Neural progenitor cell (in vitro differentiated cells): ENCODE data around the gene KIF26B. TPM values are rescaled to one million over a fixed set of nuclear protein-coding genes. Genes with fewer than 3 reads are reported as not detected.
"Not testable (repeated sequence)": the region's sequence is repeated elsewhere in the genome, so short reads cannot be mapped to it uniquely, and the experiment has no call there.

Source experiments
- DNase-seq: peaks from one replicate; pipeline ENCODE4 v3.0.0-alpha.2; 2016; ENCODE audit warnings: low spot score
- H2AFZ ChIP-seq: fragments of 200-600 bp; sonication (generic); replicated peaks from 2 replicates; pipeline ENCODE4 v1.6.1; 2016; ENCODE audit warnings: antibody characterized with exemption
- H3F3A ChIP-seq: fragments of 200-600 bp; sonication (generic); 2 replicates; pipeline ENCODE4 v1.6.1; 2016; ENCODE audit warnings: antibody characterized with exemption, low read depth
- H3K27ac ChIP-seq: fragments of 200-600 bp; sonication (generic); 2 replicates; pipeline ENCODE4 v1.5.1; 2016; ENCODE audit warnings: mild to moderate bottlenecking
- H3K27me3 ChIP-seq: fragments of 200-600 bp; sonication (generic); 2 replicates; pipeline ENCODE4 v1.6.1; 2016; ENCODE audit warnings: mild to moderate bottlenecking, moderate library complexity
- H3K36me3 ChIP-seq: fragments of 200-600 bp; sonication (generic); 2 replicates; pipeline ENCODE4 v1.5.1; 2016
- H3K4me1 ChIP-seq: fragments of 200-600 bp; sonication (generic); 2 replicates; pipeline ENCODE4 v1.6.1; 2016; ENCODE audit warnings: mixed run types
- H3K4me2 ChIP-seq: fragments of 200-600 bp; sonication (generic); 2 replicates; pipeline ENCODE4 v1.6.1; 2016
- H3K4me3 ChIP-seq: fragments of 200-600 bp; sonication (generic); 2 replicates; pipeline ENCODE4 v1.5.1; 2016
- H3K79me2 ChIP-seq: fragments of 200-600 bp; sonication (generic); 2 replicates; pipeline ENCODE4 v1.6.1; 2016; ENCODE audit warnings: low read depth
- H3K9ac ChIP-seq: fragments of 200-600 bp; sonication (generic); 2 replicates; pipeline ENCODE4 v1.6.1; 2016
- H3K9me3 ChIP-seq: fragments of 200-600 bp; sonication (generic); 2 replicates; pipeline ENCODE4 v1.5.1; 2016; ENCODE audit warnings: low read depth
- H4K20me1 ChIP-seq: fragments of 200-600 bp; sonication (generic); 2 replicates; pipeline ENCODE4 v1.6.1; 2016; ENCODE audit warnings: low read depth
- H3K27ac Mint-ChIP-seq: 3 replicates; pipeline ENCODE4 v1.8.0; 2021; ENCODE audit warnings: mixed read lengths
- H3K27me3 Mint-ChIP-seq: 2 replicates; pipeline ENCODE4 v1.8.0; 2022; ENCODE audit warnings: low read depth, mild to moderate bottlenecking, inconsistent platforms, moderate library complexity, mixed read lengths; ENCODE audit not compliant: insufficient read depth
- H3K36me3 Mint-ChIP-seq: 3 replicates; pipeline ENCODE4 v1.8.0; 2021; ENCODE audit warnings: mixed read lengths
- H3K4me1 Mint-ChIP-seq: 3 replicates; pipeline ENCODE4 v1.8.0; 2021; ENCODE audit warnings: mixed read lengths
- H3K4me3 Mint-ChIP-seq: 3 replicates; pipeline ENCODE4 v1.8.0; 2021; ENCODE audit warnings: mild to moderate bottlenecking, moderate library complexity, mixed read lengths
- H3K9me3 Mint-ChIP-seq: 3 replicates; pipeline ENCODE4 v1.8.0; 2020; ENCODE audit warnings: mixed read lengths
- CTCF ChIP-seq: fragments of 200-600 bp; sonication (generic); IDR thresholded peaks from 2 replicates; pipeline ENCODE4 v1.5.1; 2017; ENCODE audit warnings: antibody characterized with exemption, mild to moderate bottlenecking
- EZH2 ChIP-seq: fragments of 200-600 bp; sonication (generic); IDR thresholded peaks from 2 replicates; pipeline ENCODE4 v1.6.1; 2017; ENCODE audit warnings: antibody characterized with exemption, mild to moderate bottlenecking, moderate library complexity
- EZH2phosphoT487 ChIP-seq: fragments of 200-600 bp; sonication (generic); IDR thresholded peaks from 2 replicates; pipeline ENCODE4 v1.6.1; 2017; ENCODE audit warnings: antibody characterized with exemption
- total RNA-seq: library from RNA; depleted of rRNA; stranded (reverse); fragments of >200 nt; gene quantifications from 2 replicates; pipeline ENCODE4 v1.2.3, GENCODE V29; 2015; ENCODE audit warnings: low replicate concordance

The KIF26B gene
- total RNA-seq, 1 donor from 2014 or later = 0.47 TPM

- Histone ChIP-seq H3K27me3 (no peaks in the 10 kb centered on the region), H2AFZ (no peak overlapping the region), H3K9me3 (no peaks in the 10 kb centered on the region), H3K4me3 (no peak overlapping the region), H4K20me1 (no peaks in the 10 kb centered on the region), H3K4me1 (no peaks in the 10 kb centered on the region), H3K36me3 (no peaks in the 10 kb centered on the region), H3K79me2 (no peaks in the 10 kb centered on the region), H3K27ac (no peak overlapping the region), H3K9ac (no peak overlapping the region), H3K4me2 (no peak overlapping the region), H3F3A (no peaks in the 10 kb centered on the region)
- peaks cover 5% of the 10 kb centered on the region for H3K4me1 Mint-ChIP-seq
- H3K9me3 Mint-ChIP-seq = no peaks in the 10 kb centered on the region
- H3K27ac Mint-ChIP-seq = peak overlapping the region; percentile 19
- H3K4me3 Mint-ChIP-seq = no peak overlapping the region
- TF ChIP-seq CTCF (no peak), EZH2 (no peak), EZH2phosphoT487 (no peak)
- DNase-seq = no peak
- H3K36me3 Mint-ChIP-seq = no peaks in the 10 kb centered on the region
- H3K27me3 Mint-ChIP-seq = no peaks in the 10 kb centered on the region
These were observed 199.4 kb downstream of the KIF26B start for GRCh38 chr1:245353915-245354775.

GRCh38 chr1:245355851-245356630, 201.3 kb downstream of the KIF26B start:
- not testable (repeated sequence) for H3K27me3 ChIP-seq, H3K4me3 Mint-ChIP-seq, H3K27me3 Mint-ChIP-seq, H2AFZ ChIP-seq, H3K27ac Mint-ChIP-seq, H3K4me3 ChIP-seq, H3K4me2 ChIP-seq, H3K36me3 ChIP-seq, DNase-seq, H3K4me1 Mint-ChIP-seq, H3K9ac ChIP-seq, H3K9me3 ChIP-seq, H3K9me3 Mint-ChIP-seq, H4K20me1 ChIP-seq, H3F3A ChIP-seq, H3K27ac ChIP-seq, H3K4me1 ChIP-seq, H3K36me3 Mint-ChIP-seq, H3K79me2 ChIP-seq

GRCh38 chr1:245356891-245357585, 202.3 kb downstream of the KIF26B start:
- Histone ChIP-seq H3K36me3 (no peaks in the 10 kb centered on the region), H3F3A (no peaks in the 10 kb centered on the region), H3K27ac (no peak overlapping the region), H3K4me3 (no peak overlapping the region), H3K4me1 (no peaks in the 10 kb centered on the region), H2AFZ (no peak overlapping the region), H3K79me2 (no peaks in the 10 kb centered on the region), H3K4me2 (no peak overlapping the region), H4K20me1 (no peaks in the 10 kb centered on the region), H3K9me3 (no peaks in the 10 kb centered on the region), H3K27me3 (no peaks in the 10 kb centered on the region), H3K9ac (no peak overlapping the region)
- no peaks in the 10 kb centered on the region for H3K9me3 Mint-ChIP-seq
- DNase-seq = no peak
- H3K4me3 Mint-ChIP-seq = no peak overlapping the region
- no peak overlapping the region for H3K27ac Mint-ChIP-seq
- no peak for TF ChIP-seq CTCF
- no peak for TF ChIP-seq EZH2phosphoT487
- no peak for TF ChIP-seq EZH2
- H3K27me3 Mint-ChIP-seq = no peaks in the 10 kb centered on the region
- H3K4me1 Mint-ChIP-seq = peaks cover 7% of the 10 kb centered on the region
- no peaks in the 10 kb centered on the region for H3K36me3 Mint-ChIP-seq

GRCh38 chr1:245359101-245359680, 204.4 kb downstream of the KIF26B start:
- peaks cover 12% of the 10 kb centered on the region for H3K4me1 Mint-ChIP-seq
- not testable (repeated sequence) for H4K20me1 ChIP-seq, H3K79me2 ChIP-seq, H3K9me3 ChIP-seq, H3K4me3 ChIP-seq, H3K36me3 ChIP-seq, H3K27ac ChIP-seq, H3K4me3 Mint-ChIP-seq, H3K9ac ChIP-seq, H3K27me3 ChIP-seq, H3K9me3 Mint-ChIP-seq, H3K4me1 ChIP-seq, H3K27ac Mint-ChIP-seq, H3K27me3 Mint-ChIP-seq, DNase-seq, H3K4me2 ChIP-seq, H3K36me3 Mint-ChIP-seq, H2AFZ ChIP-seq, H3F3A ChIP-seq
